ENCODE measurements around the gene FCRL3. TPM values are rescaled to one million over a fixed set of nuclear protein-coding genes. Genes with fewer than 3 reads are reported as not detected.

The FCRL3 gene
- total and polyA plus RNA-seq, 2 of the 4 experiments (the other 2 are of a cell fraction), result not detected

GRCh38 chr1:157646144-157646543, 54.4 kb downstream of the FCRL3 start:
- H4K5ac ChIP-seq (ENCODE audit: low read depth, low read length), result no peak overlapping the region
- no peaks in the 10 kb centered on the region for H3K4me1 ChIP-seq (ENCODE audit: control insufficient read depth, insufficient read depth, low read length)
- in situ Hi-C loops (cut with MboI; ENCODE audit: low sequenced_read_pairs), result no loop called here
- H2AK5ac ChIP-seq (ENCODE audit: low read depth, low read length), result no peak overlapping the region
- no peak overlapping the region for H2BK5ac ChIP-seq (ENCODE audit: low read depth, low read length, poor library complexity, severe bottlenecking)
- no peaks in the 10 kb centered on the region for H3K9me1 ChIP-seq (ENCODE audit: insufficient read depth, low read length)
- TF ChIP-seq SMC3 (IDR thresholded peaks at IDR 0.05; ENCODE audit: low read depth, low read length) (no peak), RCOR1 (IDR thresholded peaks at IDR 0.05; ENCODE audit: insufficient replicate concordance, low read length) (no peak), BHLHE40 (IDR thresholded peaks at IDR 0.05; ENCODE audit: low read depth, low read length) (no peak), USF2 (IDR thresholded peaks at IDR 0.05; ENCODE audit: low read depth, low read length) (no peak), FOS (IDR thresholded peaks at IDR 0.05; ENCODE audit: low read depth, low read length) (no peak), CEBPB (IDR thresholded peaks at IDR 0.05; ENCODE audit: low read depth, low read length) (no peak), MXI1 (IDR thresholded peaks at IDR 0.05; ENCODE audit: borderline replicate concordance, low read depth, low read length) (no peak), CTCF (conservative IDR thresholded peaks at IDR 0.05; ENCODE audit: low read depth, low read length) (no peak), RFX5 (IDR thresholded peaks at IDR 0.05; ENCODE audit: low read depth, low read length) (no peak), MAZ (IDR thresholded peaks at IDR 0.05; ENCODE audit: borderline replicate concordance, low read depth, low read length) (no peak), CHD1 (IDR thresholded peaks at IDR 0.05; ENCODE audit: low read depth, low read length) (no peak), RAD21 (IDR thresholded peaks at IDR 0.05; ENCODE audit: low read length) (no peak), POLR2A (IDR thresholded peaks at IDR 0.05; ENCODE audit: low read depth, low read length) (no peak)
- no peak overlapping the region for H3K4ac ChIP-seq (ENCODE audit: low read depth, low read length)
- H2BK20ac ChIP-seq (ENCODE audit: low read depth, low read length), result no peak overlapping the region
- H2BK120ac ChIP-seq (ENCODE audit: low read depth, low read length), result no peak overlapping the region
- DNase-seq (no peak), ATAC-seq (ENCODE audit: low read depth) (no peak)
- no peak overlapping the region for H2AFZ ChIP-seq (replicated peaks; ENCODE audit: low read length, poor library complexity)
- H3K36me3 ChIP-seq (ENCODE audit: control insufficient read depth, insufficient read depth, low read length), result no peaks in the 10 kb centered on the region
- no peak overlapping the region for H2AK9ac ChIP-seq (replicated peaks; ENCODE audit: low read depth, low read length, poor library complexity)
- intact Hi-C loops (cut with micrococcal nuclease), result no loop called here
- H3K9ac ChIP-seq (ENCODE audit: low read depth, low read length), result no peak overlapping the region
- no peak overlapping the region for H3K14ac ChIP-seq (replicated peaks; ENCODE audit: low read depth, low read length)
- no peak overlapping the region for H3K56ac ChIP-seq (ENCODE audit: extremely low read depth, insufficient read depth, low read length)
- no peak overlapping the region for H3K18ac ChIP-seq (ENCODE audit: low read depth, low read length)
- no peaks in the 10 kb centered on the region for H3K27me3 ChIP-seq (ENCODE audit: control insufficient read depth, insufficient read depth, low read length)
- no peaks in the 10 kb centered on the region for H3K79me1 ChIP-seq (ENCODE audit: low read depth in 1 of 2, low read length in 2 of 2)
- H3K4me2 ChIP-seq (ENCODE audit: low read depth, low read length), result no peak overlapping the region
- H3K23ac ChIP-seq (ENCODE audit: low read depth, low read length), result no peak overlapping the region
- BruUV-seq (replicated peaks), result no TSS peak
- POLR2A ChIA-PET (ENCODE audit: unreplicated experiment), result no interaction called here
- H3K4me3 ChIP-seq (ENCODE audit: insufficient read depth, low read depth, low read length), result no peak overlapping the region
- no peak overlapping the region for H3K27ac ChIP-seq (ENCODE audit: insufficient read depth, low read length)
- H3K9me3 ChIP-seq (ENCODE audit: control insufficient read depth, insufficient read depth, low read length), result no peaks in the 10 kb centered on the region
- H2BK15ac ChIP-seq (ENCODE audit: low read depth, low read length), result no peak overlapping the region
- H4K20me1 ChIP-seq (ENCODE audit: insufficient read depth, low read length), result no peaks in the 10 kb centered on the region
- H4K91ac ChIP-seq (ENCODE audit: insufficient read depth, low read depth, low read length), result no peak overlapping the region
- no peak overlapping the region for H4K8ac ChIP-seq (ENCODE audit: low read depth in 2 of 2, low read length in 2 of 2)
- CTCF ChIA-PET, result interaction anchor here (0.6 kb wide), 1 partner anchor 10 kb away, joined by 3 read pairs; no protein-coding TSS in a partner anchor
- dilution Hi-C loops (cut with HindIII; ENCODE audit: low sequenced_read_pairs, unreplicated experiment), result no loop called here
